SK-N-SH (cell line): ENCODE data around the gene FCMR.

Experiments
- EP300 ChIP-seq, 2 experiments: IDR thresholded peaks; 2 replicates each; pipeline versions ENCODE4 v1.4.0 to v1.6.1; 2012; ENCODE audit warnings: borderline replicate concordance in 1 of 2, low read depth in 1 of 2, low read length in 1 of 2
- EZH2phosphoT487 ChIP-seq: fragments of 200-600 bp; sonication (generic); IDR thresholded peaks from 2 replicates; pipeline ENCODE4 v1.6.1; 2017; ENCODE audit warnings: low read depth, mixed run types, mild to moderate bottlenecking, antibody characterized with exemption, moderate library complexity, borderline replicate concordance
- FOXJ3 ChIP-seq: sonication (generic); formaldehyde crosslinking; IDR thresholded peaks from 2 replicates; pipeline ENCODE4 v1.5.1; 2020; ENCODE audit warnings: mild to moderate bottlenecking, missing genetic modification reagents
- GABPA ChIP-seq: IDR thresholded peaks from 2 replicates; pipeline ENCODE4 v1.4.0; 2012; ENCODE audit warnings: low read depth, mild to moderate bottlenecking
- MEF2A ChIP-seq: IDR thresholded peaks from 2 replicates; pipeline ENCODE4 v1.4.0; 2012; ENCODE audit warnings: low read depth, borderline replicate concordance
- MXI1 ChIP-seq: IDR thresholded peaks from 2 replicates; pipeline ENCODE4 v1.6.1; 2012; ENCODE audit warnings: mild to moderate bottlenecking, low read depth, low read length, improper control_type of control experiment
- POLR2AphosphoS5 ChIP-seq: IDR thresholded peaks from 2 replicates; pipeline ENCODE4 v1.6.1; 2012; ENCODE audit warnings: low read depth, low read length
- RCOR1 ChIP-seq: fragments of 150-350 bp; IDR thresholded peaks from 2 replicates; pipeline ENCODE4 v1.6.1; 2017; ENCODE audit warnings: antibody characterized with exemption, low read length
- RFX5 ChIP-seq: IDR thresholded peaks from 2 replicates; pipeline ENCODE4 v1.6.1; 2012; ENCODE audit warnings: mild to moderate bottlenecking, improper control_type of control experiment, low read length
- SMC3 ChIP-seq: IDR thresholded peaks from 2 replicates; pipeline ENCODE4 v1.6.1; 2012; ENCODE audit warnings: low read depth, low read length, improper control_type of control experiment
- TEAD4 ChIP-seq: IDR thresholded peaks from 2 replicates; pipeline ENCODE4 v1.4.0; 2012; ENCODE audit warnings: mild to moderate bottlenecking, borderline replicate concordance; ENCODE audit not compliant: insufficient read depth
- TF ChIP-seq, protein P1 (sequence below): fragments of 200-600 bp; sonication (generic); IDR thresholded peaks from 2 replicates; pipeline ENCODE4 v1.6.1; 2017; ENCODE audit warnings: antibody characterized with exemption, mild to moderate bottlenecking, moderate library complexity
- TF ChIP-seq, protein P2 (sequence below): fragments of 150-350 bp; IDR thresholded peaks from 2 replicates; pipeline ENCODE4 v1.6.1; 2017; ENCODE audit warnings: antibody characterized with exemption, low read length, low read depth, borderline replicate concordance
- TF ChIP-seq, protein P3 (sequence below): IDR thresholded peaks from 2 replicates; pipeline ENCODE4; 2012

DNA sequence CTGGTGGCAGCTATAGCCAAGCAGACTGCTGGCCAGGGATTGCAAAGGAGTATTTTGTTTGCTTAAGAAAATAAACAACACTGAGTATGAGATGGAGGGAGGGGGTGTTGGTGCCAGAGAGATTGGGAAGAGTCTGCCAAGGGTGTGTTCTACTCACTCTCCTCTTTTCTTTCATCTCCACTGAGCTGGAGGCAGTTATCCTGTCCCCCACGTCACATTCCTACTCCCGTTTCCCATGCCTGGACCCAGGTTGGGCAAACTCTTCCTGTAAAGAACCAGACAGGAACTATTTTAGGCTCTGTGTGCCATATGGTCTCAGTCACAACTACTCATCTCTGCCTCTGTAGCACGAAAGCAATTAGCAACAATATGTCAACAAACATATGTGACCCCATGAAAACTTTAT is 25.9 kb downstream of the FCMR start:
- no peak for TF ChIP-seq MXI1
- TF ChIP-seq RFX5: no peak
- no peak for TF ChIP-seq MEF2A
- TF ChIP-seq, protein P1, sequence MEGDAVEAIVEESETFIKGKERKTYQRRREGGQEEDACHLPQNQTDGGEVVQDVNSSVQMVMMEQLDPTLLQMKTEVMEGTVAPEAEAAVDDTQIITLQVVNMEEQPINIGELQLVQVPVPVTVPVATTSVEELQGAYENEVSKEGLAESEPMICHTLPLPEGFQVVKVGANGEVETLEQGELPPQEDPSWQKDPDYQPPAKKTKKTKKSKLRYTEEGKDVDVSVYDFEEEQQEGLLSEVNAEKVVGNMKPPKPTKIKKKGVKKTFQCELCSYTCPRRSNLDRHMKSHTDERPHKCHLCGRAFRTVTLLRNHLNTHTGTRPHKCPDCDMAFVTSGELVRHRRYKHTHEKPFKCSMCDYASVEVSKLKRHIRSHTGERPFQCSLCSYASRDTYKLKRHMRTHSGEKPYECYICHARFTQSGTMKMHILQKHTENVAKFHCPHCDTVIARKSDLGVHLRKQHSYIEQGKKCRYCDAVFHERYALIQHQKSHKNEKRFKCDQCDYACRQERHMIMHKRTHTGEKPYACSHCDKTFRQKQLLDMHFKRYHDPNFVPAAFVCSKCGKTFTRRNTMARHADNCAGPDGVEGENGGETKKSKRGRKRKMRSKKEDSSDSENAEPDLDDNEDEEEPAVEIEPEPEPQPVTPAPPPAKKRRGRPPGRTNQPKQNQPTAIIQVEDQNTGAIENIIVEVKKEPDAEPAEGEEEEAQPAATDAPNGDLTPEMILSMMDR: no peak
- no peak for TF ChIP-seq POLR2AphosphoS5
- no peak for TF ChIP-seq TEAD4
- no peak for TF ChIP-seq GABPA
- TF ChIP-seq, protein P2, sequence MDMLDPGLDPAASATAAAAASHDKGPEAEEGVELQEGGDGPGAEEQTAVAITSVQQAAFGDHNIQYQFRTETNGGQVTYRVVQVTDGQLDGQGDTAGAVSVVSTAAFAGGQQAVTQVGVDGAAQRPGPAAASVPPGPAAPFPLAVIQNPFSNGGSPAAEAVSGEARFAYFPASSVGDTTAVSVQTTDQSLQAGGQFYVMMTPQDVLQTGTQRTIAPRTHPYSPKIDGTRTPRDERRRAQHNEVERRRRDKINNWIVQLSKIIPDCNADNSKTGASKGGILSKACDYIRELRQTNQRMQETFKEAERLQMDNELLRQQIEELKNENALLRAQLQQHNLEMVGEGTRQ: no peak
- TF ChIP-seq FOXJ3 (CRISPR knock-in tag): no peak
- TF ChIP-seq SMC3: no peak
- TF ChIP-seq RCOR1: no peak
- no peak for TF ChIP-seq EZH2phosphoT487
- TF ChIP-seq EP300 (IDR thresholded peaks at IDR 0.05; ENCODE audit: borderline replicate concordance in 1 of 2, low read depth in 1 of 2, low read length in 1 of 2): no peak
- TF ChIP-seq, protein P3, sequence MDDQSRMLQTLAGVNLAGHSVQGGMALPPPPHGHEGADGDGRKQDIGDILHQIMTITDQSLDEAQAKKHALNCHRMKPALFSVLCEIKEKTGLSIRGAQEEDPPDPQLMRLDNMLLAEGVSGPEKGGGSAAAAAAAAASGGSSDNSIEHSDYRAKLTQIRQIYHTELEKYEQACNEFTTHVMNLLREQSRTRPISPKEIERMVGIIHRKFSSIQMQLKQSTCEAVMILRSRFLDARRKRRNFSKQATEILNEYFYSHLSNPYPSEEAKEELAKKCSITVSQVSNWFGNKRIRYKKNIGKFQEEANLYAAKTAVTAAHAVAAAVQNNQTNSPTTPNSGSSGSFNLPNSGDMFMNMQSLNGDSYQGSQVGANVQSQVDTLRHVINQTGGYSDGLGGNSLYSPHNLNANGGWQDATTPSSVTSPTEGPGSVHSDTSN: no peak
